Osteoblast (primary cell): Measurements from ENCODE around the gene MAN1C1. TPM values are rescaled to one million over a fixed set of nuclear protein-coding genes. Genes with fewer than 3 reads are reported as not detected.

ENCODE experiments used
- DNase-seq: peaks from one replicate; pipeline ENCODE4 v3.0.0; 2011; ENCODE audit warnings: low spot score, mixed read lengths; ENCODE audit not compliant: insufficient read length; ENCODE audit errors: missing footprints
- H2AFZ ChIP-seq: 2 replicates; pipeline ENCODE4 v1.6.0; 2011; ENCODE audit warnings: mild to moderate bottlenecking, low read length
- H3K27ac ChIP-seq: 2 replicates; pipeline ENCODE4 v1.5.1; 2011; ENCODE audit warnings: mild to moderate bottlenecking, low read depth, low read length, moderate library complexity
- H3K27me3 ChIP-seq: 2 replicates; pipeline ENCODE4 v1.6.0; 2012; ENCODE audit warnings: mild to moderate bottlenecking, control low read depth, inconsistent platforms, low read length, moderate library complexity; ENCODE audit not compliant: insufficient read depth
- H3K36me3 ChIP-seq: 2 replicates; pipeline ENCODE4 v1.5.1; 2011; ENCODE audit warnings: mild to moderate bottlenecking, low read length, control low read depth, moderate library complexity; ENCODE audit not compliant: insufficient read depth
- H3K4me1 ChIP-seq: 2 replicates; pipeline ENCODE4 v1.5.1; 2011; ENCODE audit warnings: mild to moderate bottlenecking, low read length, control low read depth, moderate library complexity; ENCODE audit not compliant: insufficient read depth
- H3K4me2 ChIP-seq: 2 replicates; pipeline ENCODE4 v1.6.0; 2011; ENCODE audit warnings: mild to moderate bottlenecking, low read length; ENCODE audit not compliant: insufficient read depth
- H3K4me3 ChIP-seq: fragments of 200-600 bp; sonication (generic); 3 replicates; pipeline ENCODE4 v1.5.1; 2012; ENCODE audit warnings: mild to moderate bottlenecking, low read length, inconsistent platforms; ENCODE audit not compliant: insufficient read depth
- H3K79me2 ChIP-seq: 2 replicates; pipeline ENCODE4 v1.6.0; 2012; ENCODE audit warnings: mild to moderate bottlenecking, low read length, control low read depth, inconsistent platforms; ENCODE audit not compliant: insufficient read depth
- H3K9me3 ChIP-seq: 2 replicates; pipeline ENCODE4 v1.5.1; 2011; ENCODE audit warnings: low read depth, low read length, control low read depth
- H4K20me1 ChIP-seq: 2 replicates; pipeline ENCODE4 v1.6.0; 2012; ENCODE audit warnings: mild to moderate bottlenecking, low read length, control low read depth; ENCODE audit not compliant: insufficient read depth
- CTCF ChIP-seq: IDR thresholded peaks from 2 replicates; pipeline ENCODE4 v1.5.1; 2011; ENCODE audit warnings: mild to moderate bottlenecking, low read depth, low read length, moderate library complexity; ENCODE audit errors: extremely low read depth
- total RNA-seq: library from RNA; depleted of rRNA; stranded (reverse); fragments of >200 nt; gene quantifications from 2 replicates; pipeline ENCODE4 v1.2.3, GENCODE V29; 2012

MAN1C1 gene
- total RNA-seq, 1 donor, result 16.3 TPM

DNA sequence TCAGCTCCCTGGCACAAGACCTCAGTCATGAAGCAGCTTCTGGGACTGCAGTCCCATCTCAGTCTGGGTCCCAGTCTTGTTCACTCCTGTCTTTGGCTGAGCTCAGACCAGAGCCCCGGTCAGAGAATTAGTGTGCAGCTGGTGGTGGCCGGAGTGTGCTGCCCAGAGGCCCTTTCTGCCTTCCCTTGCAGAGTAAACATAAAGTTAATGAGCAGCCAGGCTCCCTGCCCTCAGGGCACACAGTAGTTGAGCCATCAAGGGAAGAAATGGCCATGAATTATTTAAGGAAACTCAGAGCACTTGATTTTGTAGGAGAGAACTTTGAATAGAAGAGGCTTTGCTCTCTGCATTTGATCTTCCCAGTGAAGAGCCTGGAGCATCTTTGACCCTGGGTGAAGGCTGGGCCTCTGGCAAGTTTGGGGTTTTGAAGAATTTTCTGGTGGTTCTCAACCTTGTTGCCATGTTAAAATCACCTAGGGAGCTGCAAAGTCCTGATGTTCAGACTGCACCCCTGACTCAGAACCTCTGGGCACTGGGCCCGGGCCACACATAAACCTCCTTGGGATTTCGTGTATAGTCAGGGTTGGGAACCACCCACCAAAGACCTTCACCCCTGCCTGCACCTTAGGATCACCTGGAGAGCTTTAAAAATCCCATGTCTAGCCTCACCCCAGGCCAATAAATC is 157.0 kb downstream of the MAN1C1 start:
- Histone ChIP-seq H2AFZ (no peak overlapping the region), H3K36me3 (no peaks in the 10 kb centered on the region), H3K4me2 (no peak overlapping the region), H3K4me3 (no peak overlapping the region), H4K20me1 (no peaks in the 10 kb centered on the region), H3K79me2 (no peaks in the 10 kb centered on the region), H3K9me3 (no peaks in the 10 kb centered on the region), H3K27ac (no peak overlapping the region), H3K4me1 (no peaks in the 10 kb centered on the region), H3K27me3 (no peaks in the 10 kb centered on the region)
- peak; percentile 86 for DNase-seq
- TF ChIP-seq CTCF, result no peak

- Histone ChIP-seq H3K79me2 (no peaks in the 10 kb centered on the region), H3K4me2 (no peak overlapping the region), H3K4me3 (no peak overlapping the region), H2AFZ (no peak overlapping the region), H3K27ac (no peak overlapping the region), H3K9me3 (no peaks in the 10 kb centered on the region), H3K36me3 (no peaks in the 10 kb centered on the region), H3K27me3 (no peaks in the 10 kb centered on the region), H4K20me1 (no peaks in the 10 kb centered on the region), H3K4me1 (no peaks in the 10 kb centered on the region)
- DNase-seq, result peak; percentile 68
- no peak for TF ChIP-seq CTCF
Observed at GRCh38 chr1:25774206-25774803, 157.7 kb downstream of the MAN1C1 start.

DNA sequence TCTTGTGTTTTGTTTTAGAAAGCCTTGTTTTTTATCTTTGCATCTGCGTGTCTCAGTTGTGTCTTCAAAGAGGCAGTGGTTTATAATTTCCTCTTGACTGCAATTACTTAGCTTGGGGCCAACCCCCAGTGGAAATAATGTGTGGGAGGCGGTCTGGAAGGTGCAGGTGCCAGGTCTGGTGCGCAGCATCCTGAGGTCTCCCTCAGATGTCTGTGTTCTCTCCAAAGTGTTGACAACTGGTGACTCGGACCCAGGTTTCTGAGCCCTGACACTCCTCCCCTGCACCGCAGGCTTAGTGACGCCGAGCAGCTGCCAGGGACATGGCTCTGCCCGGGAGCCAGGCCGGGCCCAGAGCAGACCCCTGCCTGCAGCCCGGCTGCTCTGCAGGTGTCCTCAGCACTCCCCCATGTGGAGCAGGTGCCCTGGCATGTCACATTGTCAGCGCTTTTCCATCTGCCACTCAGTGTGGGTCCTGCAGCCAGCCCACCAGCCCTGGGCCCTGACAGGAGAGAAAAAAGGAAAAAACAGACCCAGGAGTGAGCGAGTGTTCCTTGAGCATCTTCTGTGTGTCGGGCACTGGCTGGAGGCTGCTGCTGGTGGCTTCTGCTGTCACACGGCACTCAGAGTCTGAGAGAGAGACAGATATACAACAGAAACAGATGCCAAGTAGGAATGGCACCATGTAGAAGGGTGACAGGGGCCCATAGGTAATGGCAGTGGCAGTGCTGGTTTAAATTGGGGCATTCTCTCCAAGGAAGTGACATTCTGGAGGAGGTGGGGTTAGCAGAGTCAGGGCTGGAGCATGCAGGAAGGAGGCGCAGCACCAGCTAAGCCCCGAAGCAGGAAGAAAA is 158.6 kb downstream of the MAN1C1 start:
- no peak overlapping the region for H3K27ac ChIP-seq
- no peaks in the 10 kb centered on the region for H3K79me2 ChIP-seq
- no peak overlapping the region for H2AFZ ChIP-seq
- no peak overlapping the region for H3K4me2 ChIP-seq
- no peak for TF ChIP-seq CTCF
- no peaks in the 10 kb centered on the region for H4K20me1 ChIP-seq
- peak; percentile 49 for DNase-seq
- H3K9me3 ChIP-seq, result no peaks in the 10 kb centered on the region
- H3K4me3 ChIP-seq, result no peak overlapping the region
- no peaks in the 10 kb centered on the region for H3K27me3 ChIP-seq
- H3K4me1 ChIP-seq, result no peaks in the 10 kb centered on the region
- H3K36me3 ChIP-seq, result no peaks in the 10 kb centered on the region

GRCh38 chr1:25779388-25779787 is 162.8 kb downstream of the MAN1C1 start:
- Histone ChIP-seq H3K36me3 (no peaks in the 10 kb centered on the region), H4K20me1 (no peaks in the 10 kb centered on the region), H3K9me3 (no peaks in the 10 kb centered on the region), H3K4me1 (no peaks in the 10 kb centered on the region), H3K27me3 (no peaks in the 10 kb centered on the region), H3K4me2 (no peak overlapping the region), H3K27ac (no peak overlapping the region), H2AFZ (no peak overlapping the region), H3K4me3 (no peak overlapping the region), H3K79me2 (no peaks in the 10 kb centered on the region)
- no peak for DNase-seq
- TF ChIP-seq CTCF, result no peak
